ENCODE results near the gene HELQ. TPM values are rescaled to one million over a fixed set of nuclear protein-coding genes. Genes with fewer than 3 reads are reported as not detected.

Gene HELQ
- total RNA-seq, 1 donor = 29.9 TPM

GRCh38 chr4:83392562-83392961 lies 63.1 kb downstream of the HELQ start:
- no peaks in the 10 kb centered on the region for H3K9me3 ChIP-seq (ENCODE audit: low read depth, low read length)
- H3K4me3 ChIP-seq (ENCODE audit: low read length) = no peak overlapping the region
- H3K27me3 ChIP-seq (ENCODE audit: insufficient read depth, low read length) = no peaks in the 10 kb centered on the region
- peaks cover 8% of the 10 kb centered on the region for H3K4me1 ChIP-seq (ENCODE audit: insufficient read depth, low read length)

DNA sequence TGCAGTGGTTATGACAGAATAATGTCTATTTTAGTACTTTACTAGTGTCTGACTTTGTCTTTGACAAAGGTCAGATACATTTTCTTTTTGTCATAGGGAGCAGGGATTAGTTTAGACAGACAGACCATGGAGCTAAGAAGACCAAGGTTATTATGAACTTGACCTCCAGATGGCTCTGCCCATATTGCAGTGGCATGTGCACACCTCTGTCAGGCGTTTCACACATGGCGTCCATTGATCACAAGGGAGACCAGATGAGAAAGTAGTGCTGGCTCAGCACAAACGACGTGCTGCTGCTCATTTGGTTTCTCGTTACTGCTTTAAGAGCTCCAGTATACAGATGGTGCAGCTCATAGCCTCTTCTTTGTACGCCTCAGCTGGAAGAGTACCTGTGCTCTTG lies 64.7 kb downstream of the HELQ start:
- Histone ChIP-seq H3K27me3 (ENCODE audit: insufficient read depth, low read length) (no peaks in the 10 kb centered on the region), H3K4me3 (ENCODE audit: low read length) (no peak overlapping the region), H3K9me3 (ENCODE audit: low read depth, low read length) (no peaks in the 10 kb centered on the region), H3K4me1 (ENCODE audit: insufficient read depth, low read length) (peaks cover 15% of the 10 kb centered on the region)

DNA sequence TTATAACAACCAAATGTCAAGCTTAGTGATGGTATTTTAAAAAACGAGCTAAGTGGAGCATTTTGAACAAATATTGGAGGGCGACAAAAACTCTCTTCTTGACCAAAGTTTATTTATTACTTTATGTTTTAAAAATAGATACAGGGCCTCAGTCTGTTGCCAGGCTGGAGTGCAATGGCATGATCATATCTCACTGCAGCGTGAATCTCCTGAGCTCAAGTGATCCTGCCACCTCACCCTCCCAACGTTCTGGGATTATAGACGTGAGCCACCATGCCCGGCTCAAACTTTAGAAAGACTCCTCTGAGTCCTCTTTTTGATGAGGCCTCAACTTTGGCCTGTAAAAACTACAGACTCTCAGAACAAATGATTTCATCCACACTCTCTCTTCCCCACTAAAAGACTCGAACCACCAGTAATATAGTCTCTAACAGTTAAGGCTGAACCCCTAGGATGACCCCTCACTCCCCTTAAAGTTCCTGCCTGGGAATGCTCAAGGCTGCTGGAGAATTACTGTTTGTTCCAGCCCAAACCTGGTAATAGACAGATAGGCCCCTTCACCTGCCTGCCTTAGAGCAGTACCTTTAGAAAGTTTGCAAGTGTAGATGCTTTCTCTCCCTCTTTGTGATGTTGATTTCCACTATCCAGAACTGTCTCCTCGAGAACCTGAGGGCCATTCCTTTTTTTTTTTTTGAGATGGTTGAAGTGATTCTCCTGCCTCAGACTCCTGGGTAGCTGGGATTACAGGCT lies 65.7 kb downstream of the HELQ start:
- Histone ChIP-seq H3K4me3 (ENCODE audit: low read length) (no peak overlapping the region), H3K27me3 (ENCODE audit: insufficient read depth, low read length) (no peaks in the 10 kb centered on the region), H3K4me1 (ENCODE audit: insufficient read depth, low read length) (peaks cover 15% of the 10 kb centered on the region), H3K9me3 (ENCODE audit: low read depth, low read length) (no peaks in the 10 kb centered on the region)

GRCh38 chr4:83389037-83389720 lies 66.4 kb downstream of the HELQ start:
- no peaks in the 10 kb centered on the region for H3K9me3 ChIP-seq (ENCODE audit: low read depth, low read length)
- H3K27me3 ChIP-seq (ENCODE audit: insufficient read depth, low read length) = no peaks in the 10 kb centered on the region
- H3K4me3 ChIP-seq (ENCODE audit: low read length) = no peak overlapping the region
- peaks cover 15% of the 10 kb centered on the region for H3K4me1 ChIP-seq (ENCODE audit: insufficient read depth, low read length)

- Histone ChIP-seq H3K27me3 (ENCODE audit: insufficient read depth, low read length) (no peaks in the 10 kb centered on the region), H3K9me3 (ENCODE audit: low read depth, low read length) (no peaks in the 10 kb centered on the region), H3K4me1 (ENCODE audit: insufficient read depth, low read length) (peaks cover 15% of the 10 kb centered on the region), H3K4me3 (ENCODE audit: low read length) (no peak overlapping the region)
Measured at GRCh38 chr4:83388313-83388676, 67.3 kb downstream of the HELQ start.

- no peaks in the 10 kb centered on the region for H3K27me3 ChIP-seq (ENCODE audit: insufficient read depth, low read length)
- no peaks in the 10 kb centered on the region for H3K9me3 ChIP-seq (ENCODE audit: low read depth, low read length)
- peaks cover 15% of the 10 kb centered on the region for H3K4me1 ChIP-seq (ENCODE audit: insufficient read depth, low read length)
- no peak overlapping the region for H3K4me3 ChIP-seq (ENCODE audit: low read length)
Measured at GRCh38 chr4:83387476-83388312, 67.9 kb downstream of the HELQ start.

DNA sequence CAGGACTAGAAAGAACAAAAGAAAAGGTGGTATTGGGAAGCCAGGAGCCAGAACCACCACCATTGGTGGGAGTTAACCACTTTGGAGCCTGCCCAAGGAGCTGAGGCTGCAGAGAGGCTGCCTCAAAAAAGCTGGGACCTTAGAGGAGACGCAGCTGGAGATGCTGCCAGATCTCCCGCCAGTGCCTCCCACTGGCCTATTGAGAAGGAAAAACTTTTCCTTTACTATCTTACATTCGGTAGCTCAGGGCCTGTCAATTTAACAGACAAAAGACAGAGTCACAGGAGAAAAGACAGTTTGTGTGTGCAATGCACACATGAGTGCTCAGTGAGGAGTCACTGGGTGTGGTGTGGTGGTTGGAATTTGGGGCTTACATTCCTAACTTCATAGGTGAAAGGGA lies 68.6 kb downstream of the HELQ start:
- no peak overlapping the region for H3K4me3 ChIP-seq (ENCODE audit: low read length)
- no peaks in the 10 kb centered on the region for H3K27me3 ChIP-seq (ENCODE audit: insufficient read depth, low read length)
- peaks cover 15% of the 10 kb centered on the region for H3K4me1 ChIP-seq (ENCODE audit: insufficient read depth, low read length)
- no peaks in the 10 kb centered on the region for H3K9me3 ChIP-seq (ENCODE audit: low read depth, low read length)

DNA sequence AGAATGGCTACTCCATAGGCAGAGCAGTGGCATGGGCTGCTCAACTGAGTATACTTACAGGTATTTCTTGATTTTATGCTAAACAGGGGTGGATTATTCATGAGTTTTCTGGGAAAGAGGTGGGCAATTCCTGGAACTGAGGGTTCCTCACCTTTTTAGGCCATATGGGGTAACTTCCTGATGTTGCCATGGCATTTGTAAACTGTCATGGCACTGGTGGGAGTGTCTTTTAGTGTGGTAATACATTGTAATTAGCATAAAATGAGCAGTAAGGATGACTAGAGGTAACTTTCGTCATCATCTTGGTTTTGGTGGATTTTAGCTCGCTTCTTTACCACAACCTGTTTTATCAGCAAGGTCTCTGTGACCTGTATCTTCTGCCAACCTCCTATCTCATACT lies 72.8 kb downstream of the HELQ start:
- Histone ChIP-seq H3K4me1 (ENCODE audit: insufficient read depth, low read length) (peaks cover 7% of the 10 kb centered on the region), H3K27me3 (ENCODE audit: insufficient read depth, low read length) (no peaks in the 10 kb centered on the region), H3K9me3 (ENCODE audit: low read depth, low read length) (peaks cover 12% of the 10 kb centered on the region), H3K4me3 (ENCODE audit: low read length) (no peak overlapping the region)

DNA sequence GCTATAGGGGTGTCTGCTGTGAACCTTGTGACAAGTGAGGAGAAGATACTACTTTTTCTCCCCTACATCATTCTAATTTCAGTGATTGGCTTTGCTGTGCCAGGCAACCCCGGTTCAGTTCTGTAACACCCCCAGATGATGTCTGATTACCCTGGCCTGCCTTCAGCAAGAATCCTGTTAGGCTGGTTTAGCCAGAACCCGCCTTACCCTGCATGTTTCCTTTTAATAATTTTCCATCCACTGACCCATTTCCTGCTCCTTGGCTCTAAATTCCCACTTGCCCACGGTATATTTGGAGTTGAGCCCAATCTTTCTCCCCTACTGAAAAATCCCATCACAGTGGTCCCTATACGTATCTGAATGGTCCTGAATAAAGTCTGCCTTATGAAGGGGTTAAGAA lies 74.5 kb downstream of the HELQ start:
- H3K4me1 ChIP-seq (ENCODE audit: insufficient read depth, low read length) = no peaks in the 10 kb centered on the region
- H3K4me3 ChIP-seq (ENCODE audit: low read length) = no peak overlapping the region
- H3K27me3 ChIP-seq (ENCODE audit: insufficient read depth, low read length) = no peaks in the 10 kb centered on the region
- peaks cover 20% of the 10 kb centered on the region for H3K9me3 ChIP-seq (ENCODE audit: low read depth, low read length)

DNA sequence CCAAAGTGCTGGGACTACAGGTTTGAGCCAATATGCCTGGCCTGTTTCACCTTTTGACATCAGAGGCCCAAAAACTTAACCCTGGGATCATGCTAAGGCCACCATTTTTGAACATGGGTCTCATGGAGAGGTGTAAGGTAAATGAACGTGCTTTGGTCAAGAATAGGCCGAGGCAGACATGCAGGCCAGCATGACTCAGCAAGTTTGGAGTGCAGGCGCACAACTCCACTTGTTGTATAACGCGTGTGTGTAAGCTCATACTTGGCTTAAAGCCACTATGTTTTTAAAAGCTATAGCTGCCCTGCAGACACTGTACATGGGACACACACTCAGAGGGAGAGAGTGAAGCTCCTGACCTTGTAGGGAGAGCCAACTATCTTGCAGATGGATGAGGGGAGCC lies 77.2 kb downstream of the HELQ start:
- H3K9me3 ChIP-seq (ENCODE audit: low read depth, low read length) = peaks cover 20% of the 10 kb centered on the region
- H3K27me3 ChIP-seq (ENCODE audit: insufficient read depth, low read length) = no peaks in the 10 kb centered on the region
- no peaks in the 10 kb centered on the region for H3K4me1 ChIP-seq (ENCODE audit: insufficient read depth, low read length)
- no peak overlapping the region for H3K4me3 ChIP-seq (ENCODE audit: low read length)

GRCh38 chr4:83372931-83373330 lies 82.7 kb downstream of the HELQ start:
- peaks cover 30% of the 10 kb centered on the region for H3K4me1 ChIP-seq (ENCODE audit: insufficient read depth, low read length)
- H3K4me3 ChIP-seq (ENCODE audit: low read length) = no peak overlapping the region
- H3K9me3 ChIP-seq (ENCODE audit: low read depth, low read length) = peaks cover 8% of the 10 kb centered on the region
- H3K27me3 ChIP-seq (ENCODE audit: insufficient read depth, low read length) = no peaks in the 10 kb centered on the region

DNA sequence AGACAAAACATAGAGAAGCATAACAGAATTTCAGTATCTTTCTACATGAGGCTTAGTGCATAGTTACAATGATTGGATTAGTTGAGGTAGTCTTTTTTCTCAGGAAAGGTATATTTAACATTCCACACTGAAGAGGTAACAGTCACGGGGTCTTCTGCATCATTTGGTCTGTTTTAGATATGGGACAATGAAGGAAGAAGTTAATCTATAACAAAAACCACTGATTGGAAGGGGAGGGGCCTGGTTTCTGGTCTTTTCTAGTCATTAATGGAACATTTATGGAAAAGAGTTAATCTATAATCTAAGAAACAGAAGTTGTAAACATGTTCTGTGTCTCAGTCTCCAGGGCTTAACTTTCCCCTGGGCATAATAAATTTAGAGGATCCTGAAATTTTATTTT lies 83.7 kb downstream of the HELQ start:
- Histone ChIP-seq H3K9me3 (ENCODE audit: low read depth, low read length) (no peaks in the 10 kb centered on the region), H3K27me3 (ENCODE audit: insufficient read depth, low read length) (no peaks in the 10 kb centered on the region), H3K4me3 (ENCODE audit: low read length) (no peak overlapping the region), H3K4me1 (ENCODE audit: insufficient read depth, low read length) (peaks cover 30% of the 10 kb centered on the region)

GRCh38 chr4:83371235-83371634 lies 84.4 kb downstream of the HELQ start:
- peaks cover 30% of the 10 kb centered on the region for H3K4me1 ChIP-seq (ENCODE audit: insufficient read depth, low read length)
- no peaks in the 10 kb centered on the region for H3K27me3 ChIP-seq (ENCODE audit: insufficient read depth, low read length)
- H3K4me3 ChIP-seq (ENCODE audit: low read length) = no peak overlapping the region
- no peaks in the 10 kb centered on the region for H3K9me3 ChIP-seq (ENCODE audit: low read depth, low read length)

DNA sequence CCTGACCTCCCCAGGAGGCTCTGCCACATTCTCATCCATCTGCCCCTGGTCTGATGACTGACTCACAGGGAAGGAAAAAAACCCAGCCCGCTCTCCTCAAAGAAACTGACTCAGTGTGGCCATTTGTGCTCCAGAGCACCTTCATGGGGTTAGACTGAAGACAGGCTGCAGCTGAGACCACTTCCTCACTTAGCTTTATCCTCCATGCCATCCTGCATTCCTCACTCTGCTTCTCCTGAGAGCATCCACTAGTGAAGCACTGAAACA lies 85.0 kb downstream of the HELQ start:
- H3K4me3 ChIP-seq (ENCODE audit: low read length) = no peak overlapping the region
- H3K27me3 ChIP-seq (ENCODE audit: insufficient read depth, low read length) = no peaks in the 10 kb centered on the region
- no peaks in the 10 kb centered on the region for H3K9me3 ChIP-seq (ENCODE audit: low read depth, low read length)

DNA sequence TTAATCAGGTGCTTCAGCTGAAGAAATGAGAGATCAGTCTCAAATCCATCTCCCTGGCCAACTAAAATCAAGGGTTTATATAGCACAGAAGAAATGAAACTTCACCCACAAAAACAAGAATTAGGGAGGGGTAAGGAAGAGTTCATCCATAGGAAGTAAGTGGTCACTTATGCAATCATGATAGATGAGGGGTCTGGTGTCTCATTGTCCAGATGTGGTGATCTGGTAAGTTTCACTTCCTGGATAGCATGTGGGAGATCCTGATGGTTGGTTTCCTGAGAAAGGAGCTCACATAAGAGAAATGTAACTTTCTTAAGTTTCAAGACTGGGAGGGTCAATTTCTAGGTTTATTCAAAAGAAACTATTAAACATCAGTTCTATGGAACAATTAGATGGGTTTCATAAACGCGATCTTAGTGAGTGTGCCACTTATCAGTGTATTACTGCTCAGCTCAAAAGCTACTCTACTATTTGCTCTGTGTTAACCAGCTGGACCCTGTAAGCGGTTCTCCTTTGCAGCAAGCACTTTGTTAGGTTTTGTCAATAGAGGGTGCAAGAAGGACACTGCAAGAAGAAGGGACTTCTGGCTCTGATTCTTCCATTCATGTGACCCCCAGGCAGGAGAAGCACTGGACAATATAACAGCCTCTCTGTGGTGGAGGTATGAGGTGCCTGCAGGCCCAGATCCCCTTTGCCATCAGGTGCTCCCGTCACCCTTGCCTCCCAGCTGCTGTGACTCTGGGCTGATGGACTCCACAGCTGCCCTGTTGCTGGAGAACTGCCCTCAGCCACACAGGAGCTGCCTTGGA lies 85.6 kb downstream of the HELQ start:
- peaks cover 30% of the 10 kb centered on the region for H3K4me1 ChIP-seq (ENCODE audit: insufficient read depth, low read length)
- H3K27me3 ChIP-seq (ENCODE audit: insufficient read depth, low read length) = no peaks in the 10 kb centered on the region
- no peak overlapping the region for H3K4me3 ChIP-seq (ENCODE audit: low read length)
- no peaks in the 10 kb centered on the region for H3K9me3 ChIP-seq (ENCODE audit: low read depth, low read length)

More for the DNA sequence above, 85.0 kb downstream of the HELQ start:
- H3K4me1 ChIP-seq (ENCODE audit: insufficient read depth, low read length) = peaks cover 30% of the 10 kb centered on the region

All from mononuclear cell (primary cell).